HepG2 (cell line): ENCODE results near the gene IFT27. TPM values are rescaled to one million over a fixed set of nuclear protein-coding genes. Genes with fewer than 3 reads are reported as not detected.

Experiments
- ATAC-seq: fragments of 200-7000 bp; cut with Tn5 transposase; 3 replicates; pipeline ENCODE4 v1.9.1; 2020; ENCODE audit warnings: mild to moderate bottlenecking, moderate library complexity
- BruUV-seq: library from RNA; stranded (reverse); fragments of 400-500 nt; replicated peaks from 2 replicates; lab custom pipeline; 2021; lab: Mats Ljungman, UMichigan
- CTCF ChIA-PET: fragments of 300-600 bp; formaldehyde crosslinking; extraction: SDS; loops from one replicate; lab custom pipeline; 2021; ENCODE audit warnings: low total read pairs, inconsistent platforms, low intra/inter-chr PET ratio; lab: Yijun Ruan, JAX
- POLR2A ChIA-PET: fragments of 350-600 bp; sonication (Branson Sonifier 250); formaldehyde crosslinking; loops from one replicate; lab custom pipeline; 2020; ENCODE audit warnings: antibody characterized with exemption, inconsistent platforms; lab: Yijun Ruan, JAX
- DNase-seq: peaks from one replicate; pipeline ENCODE4 v3.0.0-alpha.2; 2015; ENCODE audit warnings: low spot score
- FAIRE-seq: peaks from 3 replicates; lab custom pipeline; 2011; peaks lifted over from hg19 to GRCh38; lab: Jason Lieb, UNC
- H2AFZ ChIP-seq: one replicate; pipeline ENCODE4 v1.6.1; 2011; ENCODE audit warnings: low read length, inconsistent platforms
- H3K27ac ChIP-seq: fragments of 300-600 bp; 3 replicates; pipeline ENCODE4 v1.8.0; 2011; ENCODE audit warnings: mixed run types, mild to moderate bottlenecking, mixed read lengths, low read length, inconsistent platforms; ENCODE audit not compliant: insufficient read depth; ENCODE audit errors: extremely low read length
- H3K27me3 ChIP-seq, 2 experiments: fragments of 200-600 bp in 1 of 2; 2 replicates in 1 of 2; 3 replicates in 1 of 2; pipeline versions ENCODE4 v1.6.0 to v1.8.0; 2011; ENCODE audit warnings: low read length in 2 of 2, mild to moderate bottlenecking in 2 of 2, moderate library complexity in 2 of 2, inconsistent platforms in 1 of 2; ENCODE audit not compliant: insufficient read depth in 2 of 2, control insufficient read depth in 1 of 2
- H3K36me3 ChIP-seq, 2 experiments: fragments of 200-600 bp in 1 of 2; replicated peaks in 1 of 2; 2 replicates in 1 of 2; 3 replicates in 1 of 2; pipeline versions ENCODE4 v1.5.1 to v1.8.0; 2011; ENCODE audit warnings: low read length in 2 of 2, inconsistent platforms in 1 of 2; ENCODE audit not compliant: insufficient read depth in 2 of 2, control insufficient read depth in 1 of 2
- H3K4me1 ChIP-seq: 2 replicates; pipeline ENCODE4 v1.5.1; 2012; ENCODE audit warnings: low read length, inconsistent platforms; ENCODE audit not compliant: insufficient read depth
- H3K4me2 ChIP-seq: 2 replicates; pipeline ENCODE4 v1.6.0; 2011; ENCODE audit warnings: low read depth, low read length, inconsistent platforms
- H3K4me3 ChIP-seq, 3 experiments: fragments of 200-600 bp in 1 of 3; sonication (generic), shearing (Covaris generic) in 1 of 3; replicated peaks in 1 of 3; 2 replicates each; pipeline ENCODE4 v1.5.1; 2011 to 2016; ENCODE audit warnings: low read length in 3 of 3, inconsistent platforms in 2 of 3, low read depth in 2 of 3, mild to moderate bottlenecking in 2 of 3, control low read depth in 1 of 3, mixed read lengths in 1 of 3; ENCODE audit not compliant: insufficient read depth in 1 of 3
- H3K79me2 ChIP-seq: one replicate; pipeline ENCODE4 v1.6.1; 2011; ENCODE audit warnings: low read length, inconsistent platforms; ENCODE audit not compliant: insufficient read depth
- H3K9ac ChIP-seq: 2 replicates; pipeline ENCODE4 v1.6.0; 2011; ENCODE audit warnings: mild to moderate bottlenecking, low read depth, low read length, inconsistent platforms; ENCODE audit not compliant: insufficient read depth
- H3K9me3 ChIP-seq: 2 replicates; pipeline ENCODE4 v1.5.1; 2012; ENCODE audit warnings: mild to moderate bottlenecking, low read length
- H4K20me1 ChIP-seq: 2 replicates; pipeline ENCODE4 v1.6.0; 2011; ENCODE audit warnings: inconsistent platforms, mild to moderate bottlenecking, low read length, moderate library complexity; ENCODE audit not compliant: insufficient read depth
- ATF4 ChIP-seq, 2 experiments: fragments of 450-650 bp in 1 of 2; sonication (generic) in 1 of 2; formaldehyde crosslinking; IDR thresholded peaks; 2 replicates each; pipeline versions ENCODE4 v1.5.0 to v1.8.0; 2020 to 2022; ENCODE audit warnings: mild to moderate bottlenecking in 1 of 2, missing genetic modification reagents in 1 of 2
- BCL6 ChIP-seq: IDR thresholded peaks from 2 replicates; pipeline ENCODE4 v1.6.1; 2016; ENCODE audit warnings: missing genetic modification reagents, missing compliant biosample characterization
- BORCS8-MEF2B ChIP-seq: sonication (generic); formaldehyde crosslinking; IDR thresholded peaks from 2 replicates; pipeline ENCODE4 v1.8.0; 2022; ENCODE audit warnings: mild to moderate bottlenecking, missing genetic modification reagents
- IKZF4 ChIP-seq: sonication (generic); formaldehyde crosslinking; IDR thresholded peaks from 2 replicates; pipeline ENCODE4 v1.5.1; 2020; ENCODE audit warnings: borderline replicate concordance, mild to moderate bottlenecking, low read depth, missing genetic modification reagents; ENCODE audit errors: not compliant biosample characterization
- MAFG ChIP-seq: sonication (generic); formaldehyde crosslinking; IDR thresholded peaks from 2 replicates; pipeline ENCODE4 v1.5.1; 2020; ENCODE audit warnings: mild to moderate bottlenecking, missing genetic modification reagents
- MED13 ChIP-seq: sonication (generic); formaldehyde crosslinking; IDR thresholded peaks from 2 replicates; pipeline ENCODE4 v1.5.0; 2020; ENCODE audit warnings: missing genetic modification reagents
- MLXIP ChIP-seq: sonication (generic); formaldehyde crosslinking; IDR thresholded peaks from 2 replicates; pipeline ENCODE4 v1.9.0; 2021; ENCODE audit warnings: missing genetic modification reagents, borderline replicate concordance
- MXD1 ChIP-seq: sonication (generic); formaldehyde crosslinking; IDR thresholded peaks from 2 replicates; pipeline ENCODE4 v1.4.0; 2020; ENCODE audit warnings: mild to moderate bottlenecking, missing genetic modification reagents
- RCOR2 ChIP-seq: IDR thresholded peaks from 2 replicates; pipeline ENCODE4 v1.6.1; 2016; ENCODE audit warnings: missing biosample characterization, missing genetic modification reagents
- TP53 ChIP-seq: sonication (generic); formaldehyde crosslinking; conservative IDR thresholded peaks from 2 replicates; pipeline ENCODE4 v1.4.0; 2020; ENCODE audit warnings: missing genetic modification reagents
- ZNF18 ChIP-seq: sonication (generic); formaldehyde crosslinking; IDR thresholded peaks from 2 replicates; pipeline ENCODE4 v1.8.0; 2022; ENCODE audit warnings: mild to moderate bottlenecking, missing genetic modification reagents; ENCODE audit not compliant: insufficient replicate concordance
- ZNF205 ChIP-seq: IDR thresholded peaks from 2 replicates; pipeline ENCODE4 v1.6.1; 2018; ENCODE audit warnings: missing biosample characterization, missing genetic modification reagents
- ZNF280B ChIP-seq: sonication (generic); formaldehyde crosslinking; IDR thresholded peaks from 2 replicates; pipeline ENCODE4 v1.5.0; 2020; ENCODE audit warnings: missing genetic modification reagents, mild to moderate bottlenecking, borderline replicate concordance
- ZNF577 ChIP-seq: sonication (generic); formaldehyde crosslinking; IDR thresholded peaks from 2 replicates; pipeline ENCODE4 v1.4.0; 2020; ENCODE audit warnings: mild to moderate bottlenecking, low read depth, missing genetic modification reagents, borderline replicate concordance
- ZNF703 ChIP-seq: sonication (generic); formaldehyde crosslinking; IDR thresholded peaks from 2 replicates; pipeline ENCODE4 v1.5.1; 2020; ENCODE audit warnings: missing genetic modification reagents, mild to moderate bottlenecking, moderate library complexity, borderline replicate concordance
- ZNF704 ChIP-seq: sonication (generic); formaldehyde crosslinking; IDR thresholded peaks from 2 replicates; pipeline ENCODE4 v1.8.1; 2023; ENCODE audit warnings: mild to moderate bottlenecking, inconsistent platforms, moderate library complexity, missing genetic modification reagents, borderline replicate concordance
- WGBS: methylation state at CpG from one replicate; pipeline ENCODE4 v1.1.6; 2017; ENCODE audit warnings: low lambda C conversion rate; 5-methylcytosine and 5-hydroxymethylcytosine counted together
- in situ Hi-C: cut with HindIII; loops from 2 replicates; pipeline ENCODE4 v1.10.0; 2017; ENCODE audit warnings: low pct_unique_long_range_greater_than_20kb; ENCODE audit not compliant: extremely low pct_ligation_motif_present
- intact Hi-C: fragments of 100-400 bp; cut with micrococcal nuclease; formaldehyde crosslinking; loops from one replicate; pipeline ENCODE4 v1.10.0; 2022; ENCODE audit not compliant: unreplicated experiment
- polyA plus RNA-seq, 8 experiments: library from polyadenylated mRNA; depleted of rRNA in 3 of 8; stranded (reverse) in 7 of 8; unstranded in 1 of 8; fragments of >200 nt; fragmentation: Illumina TruSeq in 4 of 8; extraction: Trizol in 4 of 8; gene quantifications; 2 replicates each; pipeline versions ENCODE4 v1.2.1 to v1.2.3, GENCODE V29; 2011 to 2016; ENCODE audit warnings: low read depth in 4 of 8, missing spikeins in 1 of 8, mixed read lengths in 1 of 8; ENCODE audit not compliant: insufficient read depth in 1 of 8
- total RNA-seq, 5 experiments: library from RNA; depleted of rRNA; stranded (reverse); fragments of >200 nt; fragmentation: Illumina TruSeq; extraction: Trizol; gene quantifications; 2 replicates each; pipeline ENCODE4 v1.2.3, GENCODE V29; 2016; ENCODE audit warnings: low read depth in 1 of 5

Gene IFT27
- total and polyA plus RNA-seq, 2 of the 13 experiments (the other 11 are each of a cell fraction or from before 2014, with no cell fraction given), result 0.25 to 0.33 TPM

GRCh38 chr22:36819112-36819511 is 43.2 kb upstream of the IFT27 start:
- ChIA-PET POLR2A (no interaction called here), CTCF (no interaction called here)
- H3K27ac ChIP-seq, result no peak overlapping the region
- FAIRE-seq, result no peak
- no peak overlapping the region for H3K4me2 ChIP-seq
- H2AFZ ChIP-seq, result no peak overlapping the region
- H3K9ac ChIP-seq, result no peak overlapping the region
- BruUV-seq, result no TSS peak
- H3K79me2 ChIP-seq, result no peaks in the 10 kb centered on the region
- no peaks in the 10 kb centered on the region for H3K4me1 ChIP-seq
- ATAC-seq, result no peak
- H4K20me1 ChIP-seq, result no peaks in the 10 kb centered on the region
- no peak overlapping the region for H3K4me3 ChIP-seq
- in situ Hi-C loops (no loop called here), intact Hi-C loops (no loop called here)
- H3K9me3 ChIP-seq, result no peaks in the 10 kb centered on the region
- H3K27me3 ChIP-seq, result peaks cover 7 to 70% of the 10 kb centered on the region in 2 experiments; a peak in 4 of 5 replicates
- no peak for DNase-seq
- 2% methylated on average over 8 of the region's 9 CpGs for WGBS
- H3K36me3 ChIP-seq, result no peaks in the 10 kb centered on the region
- TF ChIP-seq ZNF577 (CRISPR knock-in tag) (no peak), ZNF703 (CRISPR knock-in tag) (no peak), ZNF205 (CRISPR knock-in tag) (no peak), TP53 (CRISPR knock-in tag) (no peak), MAFG (no peak), ZNF280B (no peak), MLXIP (CRISPR knock-in tag) (no peak), ZNF18 (no peak), MED13 (CRISPR knock-in tag) (no peak), BCL6 (no peak), RCOR2 (no peak), MXD1 (CRISPR knock-in tag) (no peak), ZNF704 (CRISPR knock-in tag) (no peak), IKZF4 (no peak), BORCS8-MEF2B (CRISPR knock-in tag) (no peak), ATF4 (CRISPR knock-in tag; IDR thresholded peaks at IDR 0.05) (no peak)
